CD4-positive, alpha-beta memory T cell (primary cell): ENCODE measurements around the gene PACSIN3. TPM values are rescaled to one million over a fixed set of nuclear protein-coding genes. Genes with fewer than 3 reads are reported as not detected.

Source experiments
- CTCF ChIA-PET: fragments of 350-600 bp; sonication (Branson Sonifier 250); formaldehyde crosslinking; loops from one replicate; lab custom pipeline; 2021; ENCODE audit warnings: inconsistent platforms; ENCODE audit not compliant: partially characterized antibody; lab: Charles Lee
- POLR2A ChIA-PET: fragments of 350-600 bp; sonication (Branson Sonifier 250); formaldehyde crosslinking; loops from one replicate; lab custom pipeline; 2021; ENCODE audit not compliant: partially characterized antibody; lab: Charles Lee
- DNase-seq, 5 donors: peaks; one replicate each; pipeline versions ENCODE4 v3.0.0 to v3.0.0-alpha.2; 2020 to 2022; ENCODE audit warnings: mixed read lengths in 1 of 5
- H3K27ac ChIP-seq: one replicate; pipeline ENCODE4 v1.7.0; 2013; ENCODE audit warnings: low read depth, low read length
- H3K27me3 ChIP-seq: 2 replicates; pipeline ENCODE4 v1.7.0; 2013; ENCODE audit warnings: mild to moderate bottlenecking, low read length, moderate library complexity; ENCODE audit not compliant: insufficient read depth
- H3K36me3 ChIP-seq: 2 replicates; pipeline ENCODE4 v1.7.0; 2013; ENCODE audit warnings: mild to moderate bottlenecking, low read length, moderate library complexity; ENCODE audit not compliant: insufficient read depth
- H3K4me1 ChIP-seq: 2 replicates; pipeline ENCODE4 v1.7.0; 2013; ENCODE audit warnings: mild to moderate bottlenecking, low read length, moderate library complexity; ENCODE audit not compliant: insufficient read depth
- H3K4me3 ChIP-seq, 2 donors: one replicate each; pipeline ENCODE4 v1.7.0; 2013; ENCODE audit warnings: low read length in 2 of 2, mild to moderate bottlenecking in 1 of 2
- H3K9me3 ChIP-seq, 2 donors: one replicate each; pipeline ENCODE4 v1.7.0; 2013; ENCODE audit warnings: low read length in 2 of 2, control low read depth in 1 of 2; ENCODE audit not compliant: control insufficient read depth in 1 of 2
- H3K27ac Mint-ChIP-seq, 7 donors: one replicate each; pipeline ENCODE4 v1.8.0; 2020 to 2021; ENCODE audit warnings: mixed read lengths in 7 of 7, mild to moderate bottlenecking in 6 of 7, inconsistent platforms in 3 of 7, moderate library complexity in 3 of 7
- H3K27me3 Mint-ChIP-seq, 2 donors: one replicate each; pipeline ENCODE4 v1.8.0; 2020 to 2021; ENCODE audit warnings: mixed read lengths in 2 of 2
- H3K36me3 Mint-ChIP-seq, 2 donors: one replicate each; pipeline ENCODE4 v1.8.0; 2020 to 2021; ENCODE audit warnings: mixed read lengths in 2 of 2, inconsistent platforms in 1 of 2, mild to moderate bottlenecking in 1 of 2
- H3K4me1 Mint-ChIP-seq, 4 donors: one replicate each; pipeline ENCODE4 v1.8.0; 2020 to 2021; ENCODE audit warnings: mixed read lengths in 4 of 4, mild to moderate bottlenecking in 1 of 4
- H3K4me3 Mint-ChIP-seq, 8 donors: one replicate each; pipeline ENCODE4 v1.8.0; 2020 to 2021; ENCODE audit warnings: mixed read lengths in 8 of 8, mild to moderate bottlenecking in 7 of 8, moderate library complexity in 6 of 8, inconsistent platforms in 3 of 8
- H3K9me3 Mint-ChIP-seq, 8 donors: one replicate each; pipeline ENCODE4 v1.8.0; 2020 to 2021; ENCODE audit warnings: mixed read lengths in 8 of 8, mild to moderate bottlenecking in 5 of 8, inconsistent platforms in 3 of 8, moderate library complexity in 1 of 8
- intact Hi-C: fragments of 100-400 bp; cut with micrococcal nuclease; formaldehyde crosslinking; loops from one replicate; pipeline ENCODE4 v1.15.1; 2023
- polyA plus RNA-seq, 2 donors: library from polyadenylated mRNA; unstranded; fragments of 300-500 nt; fragmentation: Illumina TruSeq; gene quantifications; one replicate each; pipeline ENCODE4 v1.2.3, GENCODE V29; 2021
- total RNA-seq, 2 experiments: library from RNA; stranded (reverse); gene quantifications; one replicate each; pipeline ENCODE4 v1.2.3, GENCODE V29; 2021

PACSIN3 gene
- total RNA-seq = 1 to 10 TPM in 1 of 2 experiments, not detected in 1; 1.3 TPM
- polyA plus RNA-seq = under 1 TPM in 1 of 2 donors, not detected in 1; 0.23 TPM

DNA sequence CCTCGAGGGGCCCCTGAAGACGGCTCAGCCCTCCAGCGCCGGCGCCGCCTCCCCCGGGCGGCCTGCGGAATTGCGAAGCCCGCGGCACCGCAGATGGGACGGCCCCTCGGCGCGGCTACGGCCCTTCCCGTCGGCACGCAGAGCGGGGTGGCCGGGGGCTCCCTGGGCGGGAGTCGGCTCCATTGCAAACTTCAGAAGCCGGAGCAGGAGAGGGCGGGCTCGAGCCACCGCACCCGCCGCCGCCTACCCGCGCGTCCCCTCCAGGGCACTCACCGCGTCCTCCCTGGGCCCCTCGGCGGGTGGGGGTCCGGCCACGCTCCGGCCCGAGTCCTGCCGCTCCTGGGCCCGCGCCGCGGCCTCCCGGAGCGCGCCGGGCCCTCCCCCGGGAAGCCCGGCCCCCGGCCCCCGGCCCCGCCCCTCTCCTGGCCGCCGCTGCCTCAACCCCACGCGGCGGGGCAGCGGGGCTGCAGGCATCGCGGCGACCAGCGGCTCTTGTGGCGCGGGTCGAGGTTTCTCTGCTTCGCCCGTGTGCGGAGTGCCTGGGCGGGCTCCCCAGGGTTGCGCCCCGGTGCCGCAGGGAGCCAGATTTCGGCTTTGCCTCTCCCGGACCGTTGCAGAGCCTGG, at the start of gene PACSIN3:
Gene PACSIN3, minus strand, starts transcription at position 359 of the 624 bp plus-strand sequence. CDS start 3,707 bp downstream, outside the sequence.
- Histone ChIP-seq H3K36me3 (no peaks in the 10 kb centered on the region), H3K27ac (no peak within 1 kb of the TSS), H3K27me3 (peaks cover 11% of the 10 kb centered on the region), H3K4me3 (peak within 1 kb of the TSS; percentile 47 to 49), H3K4me1 (peaks cover 21% of the 10 kb centered on the region), H3K9me3 (no peaks in the 10 kb centered on the region)
- Mint-ChIP-seq H3K4me1 (peaks cover 4 to 7% (median 5%) of the 10 kb centered on the region in 4 donors), H3K27me3 (peaks cover 7 to 11% of the 10 kb centered on the region in 2 donors), H3K4me3 (peak within 1 kb of the TSS; percentile 71 to 88 (median 84)), H3K36me3 (no peaks in the 10 kb centered on the region), H3K9me3 (no peaks in the 10 kb centered on the region), H3K27ac (peak within 1 kb of the TSS in 3 of 7 donors; percentile 15 to 61 (median 55))
- ChIA-PET POLR2A (interaction anchor here (0.7 to 2.7 kb wide), 5 partner anchors 8 to 239 kb away, joined by 3 to 22 read pairs (median 4); partner anchors contain the start of genes ARFGAP2, DDB2 and PSMC3), CTCF (interaction anchor here (0.9 to 2.6 kb wide), 4 partner anchors 11 to 74 kb away, joined by 3 to 9 read pairs (median 6); partner anchors contain the start of gene DDB2)
- intact Hi-C loops = loop anchor here (1.0 to 2.0 kb wide), 2 partner anchors 9 to 29 kb away; partner anchors contain the start of gene DDB2
- DNase-seq = peak; percentile 15 to 36 (median 24)

GRCh38 chr11:47235163-47235562, 48.9 kb upstream of the PACSIN3 start:
- Mint-ChIP-seq H3K4me3 (peak overlapping the region in 6 of 8 donors; percentile 65 to 82 (median 70)), H3K4me1 (peaks cover 7 to 32% (median 23%) of the 10 kb centered on the region in 4 donors), H3K27ac (peak overlapping the region; percentile 92 to 99 (median 97)), H3K9me3 (peaks cover 0 to 2% (median 0%) of the 10 kb centered on the region in 8 donors), H3K36me3 (peaks cover 16 to 40% of the 10 kb centered on the region in 2 donors), H3K27me3 (no peaks in the 10 kb centered on the region)
- no peaks in the 10 kb centered on the region for H3K27me3 ChIP-seq
- ChIA-PET POLR2A (interaction anchor here (0.6 to 7.8 kb wide), 7 partner anchors 13 to 1114 kb away, joined by 3 to 61 read pairs (median 4); partner anchors contain the start of genes ACP2, DDB2 and MADD), CTCF (interaction anchor here (0.7 to 4.6 kb wide), 12 partner anchors 10 to 431 kb away, joined by 3 to 25 read pairs (median 8); partner anchors contain the start of genes ACP2, DDB2 and MADD)
- no peaks in the 10 kb centered on the region for H3K9me3 ChIP-seq
- peak overlapping the region; percentile 88 for H3K27ac ChIP-seq
- H3K36me3 ChIP-seq = peaks cover 16% of the 10 kb centered on the region
- peaks cover 25% of the 10 kb centered on the region for H3K4me1 ChIP-seq
- H3K4me3 ChIP-seq = no peak overlapping the region
- no peak for DNase-seq
- intact Hi-C loops = no loop called here

DNA sequence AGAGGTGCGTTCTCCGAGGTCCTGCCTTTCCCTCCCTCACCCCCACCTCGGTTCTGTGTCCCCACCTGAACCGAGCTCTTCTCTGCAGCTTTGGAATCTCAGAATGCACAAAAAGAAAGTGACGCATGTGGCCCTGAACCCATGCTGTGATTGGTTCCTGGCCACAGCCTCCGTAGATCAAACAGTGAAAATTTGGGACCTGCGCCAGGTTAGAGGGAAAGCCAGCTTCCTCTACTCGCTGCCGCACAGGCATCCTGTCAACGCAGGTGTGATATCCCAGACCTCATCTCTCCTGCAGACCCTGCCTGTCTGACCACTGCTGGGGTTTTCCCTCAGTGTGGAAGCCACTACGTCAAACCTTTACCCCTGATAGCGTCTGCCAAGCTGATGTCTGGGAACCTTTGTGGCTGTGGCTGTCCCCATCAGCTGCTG, 48.5 kb upstream of the PACSIN3 start:
- H3K4me3 Mint-ChIP-seq = peak overlapping the region; percentile 56 to 82 (median 70)
- CTCF ChIA-PET = interaction anchor here (0.7 to 4.6 kb wide), 10 partner anchors 11 to 430 kb away, joined by 3 to 25 read pairs (median 8); partner anchors contain the start of genes ACP2 and DDB2
- Histone ChIP-seq H3K27me3 (no peaks in the 10 kb centered on the region), H3K27ac (peak overlapping the region; percentile 88), H3K9me3 (no peaks in the 10 kb centered on the region), H3K4me3 (no peak overlapping the region), H3K36me3 (peaks cover 11% of the 10 kb centered on the region), H3K4me1 (peaks cover 25% of the 10 kb centered on the region)
- POLR2A ChIA-PET = interaction anchor here (1.3 to 7.8 kb wide), 6 partner anchors 14 to 177 kb away, joined by 4 to 61 read pairs (median 9); partner anchors contain the start of genes ACP2, DDB2 and MADD
- no peaks in the 10 kb centered on the region for H3K27me3 Mint-ChIP-seq
- DNase-seq = peak; percentile 73 to 97 (median 80)
- peaks cover 13 to 36% of the 10 kb centered on the region in 2 donors for H3K36me3 Mint-ChIP-seq
- peak overlapping the region; percentile 92 to 99 (median 97) for H3K27ac Mint-ChIP-seq
- peaks cover 7 to 32% (median 23%) of the 10 kb centered on the region in 4 donors for H3K4me1 Mint-ChIP-seq
- peaks cover 0 to 2% (median 0%) of the 10 kb centered on the region in 8 donors for H3K9me3 Mint-ChIP-seq
- intact Hi-C loops = loop anchor here (1.0 kb wide), 2 partner anchors 18 to 35 kb away; no protein-coding TSS in a partner anchor

DNA sequence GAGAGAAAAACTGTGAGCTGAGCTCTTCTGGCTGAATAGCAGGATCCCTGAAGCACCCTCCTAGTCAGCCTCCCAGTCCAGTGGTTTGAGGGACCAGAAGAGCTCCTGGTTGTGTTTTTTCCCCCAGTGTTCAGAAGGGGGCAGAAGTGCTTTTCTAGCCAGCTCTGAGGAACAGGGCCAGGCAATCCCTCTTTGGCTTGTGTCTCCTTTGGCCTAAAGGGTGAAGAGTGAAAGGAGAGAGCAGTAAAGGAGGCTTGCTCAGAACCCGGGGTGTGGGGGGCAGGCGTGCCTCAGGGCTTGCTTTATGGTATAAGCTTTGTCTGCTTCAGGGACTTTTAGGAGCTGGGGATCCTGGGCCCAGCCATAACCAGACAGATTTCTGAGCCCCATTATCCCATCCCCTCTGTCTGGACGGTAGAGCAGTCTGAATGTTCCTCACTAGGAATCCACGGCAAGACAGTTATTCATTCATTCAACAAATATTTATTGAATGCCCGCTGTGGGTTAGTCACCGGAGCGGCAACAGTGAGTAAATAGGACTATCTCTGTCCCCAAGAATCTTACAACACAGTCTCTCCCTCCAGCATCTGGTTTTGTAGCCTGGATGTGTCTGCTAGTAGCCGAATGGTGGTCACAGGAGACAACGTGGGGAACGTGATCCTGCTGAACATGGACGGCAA, 47.9 kb upstream of the PACSIN3 start:
- Mint-ChIP-seq H3K4me1 (peaks cover 7 to 32% (median 23%) of the 10 kb centered on the region in 4 donors), H3K4me3 (peak overlapping the region; percentile 56 to 82 (median 70)), H3K27ac (peak overlapping the region; percentile 92 to 99 (median 97)), H3K36me3 (peaks cover 14 to 35% of the 10 kb centered on the region in 2 donors), H3K27me3 (no peaks in the 10 kb centered on the region), H3K9me3 (peaks cover 0 to 2% (median 0%) of the 10 kb centered on the region in 8 donors)
- ChIA-PET POLR2A (interaction anchor here (0.9 to 7.8 kb wide), 6 partner anchors 14 to 178 kb away, joined by 3 to 61 read pairs (median 9); partner anchors contain the start of genes ACP2, DDB2 and MADD), CTCF (interaction anchor here (0.9 to 4.6 kb wide), 14 partner anchors 14 to 619 kb away, joined by 3 to 25 read pairs (median 6); partner anchors contain the start of genes ACP2 and DDB2)
- peak in 4 of 5 donors; percentile 11 to 61 (median 21) for DNase-seq
- Histone ChIP-seq H3K9me3 (no peaks in the 10 kb centered on the region), H3K4me1 (peaks cover 25% of the 10 kb centered on the region), H3K4me3 (no peak overlapping the region), H3K27ac (peak overlapping the region; percentile 75), H3K27me3 (no peaks in the 10 kb centered on the region), H3K36me3 (peaks cover 5% of the 10 kb centered on the region)
- intact Hi-C loops = loop anchor here (1.0 kb wide), 2 partner anchors 18 to 35 kb away; no protein-coding TSS in a partner anchor

DNA sequence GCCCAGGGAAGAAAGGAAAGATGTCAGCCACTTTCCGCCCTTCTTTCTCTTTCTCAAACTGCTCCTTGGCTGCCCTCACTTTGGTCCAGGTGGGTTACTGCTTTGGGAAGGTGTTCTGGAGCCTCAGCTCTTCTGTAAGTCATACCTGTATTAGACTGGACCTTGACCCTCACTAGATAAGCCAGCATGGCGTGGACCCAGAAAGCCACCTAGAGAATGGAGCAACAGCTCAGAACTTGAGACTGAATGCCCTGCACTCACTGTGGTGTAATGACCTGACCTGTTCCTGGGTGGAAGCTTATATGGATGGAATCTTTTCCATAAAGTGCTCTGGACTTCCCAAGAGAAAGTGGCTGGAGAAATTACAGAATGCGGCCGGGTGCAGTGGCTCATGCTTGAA, 46.8 kb upstream of the PACSIN3 start:
- H3K9me3 Mint-ChIP-seq = peaks cover 0 to 2% (median 0%) of the 10 kb centered on the region in 8 donors
- H3K27me3 Mint-ChIP-seq = no peaks in the 10 kb centered on the region
- Histone ChIP-seq H3K9me3 (no peaks in the 10 kb centered on the region), H3K4me3 (no peak overlapping the region), H3K27ac (no peak overlapping the region), H3K27me3 (no peaks in the 10 kb centered on the region), H3K4me1 (peaks cover 25% of the 10 kb centered on the region), H3K36me3 (no peaks in the 10 kb centered on the region)
- DNase-seq = no peak
- no peak overlapping the region for H3K4me3 Mint-ChIP-seq
- intact Hi-C loops = no loop called here
- ChIA-PET CTCF (interaction anchor here (0.7 to 4.6 kb wide), 12 partner anchors 11 to 620 kb away, joined by 3 to 25 read pairs (median 5); partner anchors contain the start of genes ACP2 and DDB2), POLR2A (interaction anchor here (0.7 to 7.8 kb wide), 4 partner anchors 15 to 38 kb away, joined by 3 to 61 read pairs (median 28); partner anchors contain the start of genes ACP2, DDB2 and MADD)
- H3K4me1 Mint-ChIP-seq = peaks cover 11 to 32% (median 23%) of the 10 kb centered on the region in 4 donors
- peaks cover 18 to 29% of the 10 kb centered on the region in 2 donors for H3K36me3 Mint-ChIP-seq
- peak overlapping the region in 6 of 7 donors; percentile 27 to 98 (median 81) for H3K27ac Mint-ChIP-seq

GRCh38 chr11:47229161-47229560, 42.9 kb upstream of the PACSIN3 start:
- Mint-ChIP-seq H3K36me3 (peaks cover 26 to 27% of the 10 kb centered on the region in 2 donors), H3K4me3 (no peak overlapping the region), H3K4me1 (peaks cover 6 to 11% (median 7%) of the 10 kb centered on the region in 4 donors), H3K27ac (peak overlapping the region in 5 of 7 donors; percentile 24 to 79 (median 59)), H3K9me3 (peaks cover 0 to 2% (median 0%) of the 10 kb centered on the region in 8 donors), H3K27me3 (no peaks in the 10 kb centered on the region)
- DNase-seq = no peak
- Histone ChIP-seq H3K36me3 (no peaks in the 10 kb centered on the region), H3K4me1 (peaks cover 2% of the 10 kb centered on the region), H3K27me3 (no peaks in the 10 kb centered on the region), H3K4me3 (no peak overlapping the region), H3K9me3 (no peaks in the 10 kb centered on the region), H3K27ac (no peak overlapping the region)
- intact Hi-C loops = no loop called here
- ChIA-PET POLR2A (interaction anchor here (1.0 to 1.6 kb wide), 2 partner anchors 9 to 14 kb away, joined by 4 to 5 read pairs; partner anchors contain the start of gene DDB2), CTCF (interaction anchor here (0.6 to 1.6 kb wide), 2 partner anchors 14 to 208 kb away, joined by 3 read pairs; partner anchors contain the start of gene DDB2)
